ENCODE data around the gene SLC9A4.
A peak's percentile ranks its signal among the peaks of the same experiment; 100 is the strongest.

The SLC9A4 gene

GRCh38 chr2:102499558-102499957, 26.5 kb downstream of the SLC9A4 start:
- no peak for DNase-seq (ENCODE audit: low spot score)

GRCh38 chr2:102502576-102502975, 29.6 kb downstream of the SLC9A4 start:
- no peak for DNase-seq (ENCODE audit: low spot score)

GRCh38 chr2:102504833-102505232, 31.8 kb downstream of the SLC9A4 start:
- no peak for DNase-seq (ENCODE audit: low spot score)

GRCh38 chr2:102505290-102505689, 32.3 kb downstream of the SLC9A4 start:
- DNase-seq (ENCODE audit: low spot score) = no peak

DNA sequence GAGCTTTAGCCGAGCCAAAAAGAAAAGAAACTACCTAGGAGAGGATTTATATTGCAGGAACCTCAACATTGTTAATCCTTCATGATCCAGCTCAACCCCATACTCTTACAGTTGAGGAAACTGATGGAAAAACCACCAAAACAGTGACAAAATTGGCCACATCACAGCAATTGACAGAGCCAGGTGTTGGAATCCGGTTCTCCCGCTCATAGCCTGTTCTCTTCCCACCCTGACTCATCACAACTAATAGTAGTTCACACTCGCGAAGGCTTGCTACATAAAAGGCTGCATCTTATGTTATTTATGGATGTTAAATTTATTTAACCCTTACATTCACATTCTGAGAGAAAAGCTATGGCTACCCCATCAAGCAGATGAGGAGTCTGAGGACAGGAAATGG, 33.7 kb downstream of the SLC9A4 start:
- no peak for DNase-seq (ENCODE audit: low spot score)

DNA sequence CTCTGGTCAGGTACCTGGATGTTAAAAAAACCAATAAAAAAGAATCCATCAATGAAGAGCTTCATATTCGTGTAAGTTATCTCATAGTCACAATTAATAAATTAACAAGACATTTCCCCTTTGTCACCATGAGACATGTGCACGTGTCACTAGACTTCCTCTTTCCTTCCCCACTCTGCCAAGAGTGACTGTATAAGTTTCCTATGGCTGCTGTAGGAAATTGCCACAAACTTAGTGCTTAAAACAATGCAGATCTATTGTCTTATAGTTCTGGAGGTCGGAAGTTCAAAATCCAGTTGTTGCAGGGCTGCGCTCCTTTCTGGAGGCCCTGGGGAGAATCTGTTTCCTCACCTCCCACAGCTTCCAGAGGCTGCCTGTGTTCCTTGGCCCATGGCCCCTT, 35.8 kb downstream of the SLC9A4 start:
- DNase-seq (ENCODE audit: low spot score) = no peak

DNA sequence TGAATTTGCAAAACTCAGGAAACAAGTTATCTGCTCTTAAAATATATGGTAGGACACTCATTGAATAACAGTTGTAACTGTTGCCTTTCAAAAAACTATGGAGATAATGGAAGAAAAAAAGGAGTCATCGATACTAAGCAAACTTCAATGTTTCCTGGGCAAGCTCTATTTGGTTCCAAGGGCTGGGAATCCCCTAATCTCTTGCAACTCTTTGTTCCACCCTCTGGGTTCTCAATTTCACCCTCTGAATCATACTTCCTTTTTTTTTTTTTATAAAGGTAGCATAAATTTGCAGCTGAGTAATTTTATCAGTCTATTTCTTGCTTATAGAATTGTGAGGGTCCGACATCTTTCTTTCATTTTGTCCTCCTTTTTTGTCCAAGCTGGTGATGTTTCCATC, 36.7 kb downstream of the SLC9A4 start:
- no peak for DNase-seq (ENCODE audit: low spot score)

- DNase-seq (ENCODE audit: low spot score) = no peak
These were observed 38.0 kb downstream of the SLC9A4 start for GRCh38 chr2:102510791-102511575.

DNA sequence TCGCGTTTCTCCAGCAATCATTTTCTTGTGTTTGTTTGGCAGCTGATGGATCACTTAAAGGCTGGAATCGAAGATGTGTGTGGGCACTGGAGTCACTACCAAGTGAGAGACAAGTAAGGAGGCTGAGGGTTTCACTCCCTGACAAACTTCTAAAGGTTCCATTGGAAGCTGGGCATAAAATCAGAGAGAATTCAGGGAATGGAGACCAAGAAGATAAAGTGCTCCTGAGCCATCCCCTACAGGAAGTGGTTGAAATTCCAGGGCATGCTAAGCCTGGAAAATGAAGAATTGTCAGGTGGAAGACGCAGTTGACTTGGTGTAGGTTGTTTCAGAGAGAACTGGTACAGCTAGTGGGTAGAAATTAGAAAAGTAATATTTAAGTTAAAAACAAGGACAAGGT, 39.1 kb downstream of the SLC9A4 start:
- no peak for DNase-seq (ENCODE audit: low spot score)

DNA sequence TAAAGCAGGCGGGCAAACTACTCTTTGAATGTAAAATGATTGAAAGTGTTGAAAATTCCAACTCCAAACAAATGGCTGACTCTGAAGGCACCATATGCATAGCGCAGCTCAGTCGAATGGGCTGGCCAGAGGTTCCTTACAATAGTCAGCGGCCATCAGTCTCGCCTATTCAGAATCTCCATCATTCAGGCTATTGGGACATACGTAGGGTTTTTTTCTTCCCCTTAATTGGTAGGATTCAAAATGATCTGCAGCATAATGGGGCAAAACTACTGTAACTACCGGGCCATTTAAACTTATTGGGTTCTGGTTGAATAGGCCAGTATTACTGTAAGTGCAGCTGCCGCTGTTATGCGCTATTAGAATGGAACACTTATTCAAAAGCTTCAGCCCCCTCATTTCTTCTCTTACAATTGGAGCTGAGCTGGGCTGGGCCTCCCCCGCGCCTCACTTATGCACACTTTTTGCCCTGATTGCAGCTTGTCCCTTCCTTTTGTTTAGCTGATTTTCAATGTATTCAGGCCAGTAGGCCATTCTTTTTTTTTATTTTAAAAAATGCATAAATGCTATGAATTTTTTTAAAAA, 40.4 kb downstream of the SLC9A4 start:
- no peak for DNase-seq (ENCODE audit: low spot score)

GRCh38 chr2:102514061-102514785, 41.2 kb downstream of the SLC9A4 start:
- DNase-seq (ENCODE audit: low spot score) = peak; percentile 91

DNA sequence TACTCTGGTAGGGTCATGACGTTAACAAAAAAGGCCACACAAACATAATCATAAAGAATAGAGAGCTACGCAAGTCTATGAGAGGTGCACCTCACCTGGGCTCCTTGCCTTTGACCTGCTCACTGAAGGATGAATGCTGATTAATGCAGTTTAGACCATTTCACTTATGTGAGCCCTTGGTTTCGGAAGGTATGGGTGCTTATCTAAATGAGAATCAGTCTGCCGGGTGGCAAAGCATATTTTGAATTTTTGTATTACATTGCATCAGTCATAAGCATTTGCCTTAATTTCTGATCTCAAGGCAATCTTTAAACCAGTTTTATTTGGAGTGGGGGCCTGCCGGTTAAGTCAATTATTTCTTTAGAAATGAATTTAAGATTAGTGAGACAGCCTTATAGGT, 42.8 kb downstream of the SLC9A4 start:
- DNase-seq (ENCODE audit: low spot score) = no peak

GRCh38 chr2:102518170-102518569, 45.1 kb downstream of the SLC9A4 start:
- no peak for DNase-seq (ENCODE audit: low spot score)

- DNase-seq (ENCODE audit: low spot score) = peak; percentile 15
These were observed 47.0 kb downstream of the SLC9A4 start for GRCh38 chr2:102520009-102520408.

- no peak for DNase-seq (ENCODE audit: low spot score)
These were observed 47.8 kb downstream of the SLC9A4 start for GRCh38 chr2:102520801-102521200.

DNA sequence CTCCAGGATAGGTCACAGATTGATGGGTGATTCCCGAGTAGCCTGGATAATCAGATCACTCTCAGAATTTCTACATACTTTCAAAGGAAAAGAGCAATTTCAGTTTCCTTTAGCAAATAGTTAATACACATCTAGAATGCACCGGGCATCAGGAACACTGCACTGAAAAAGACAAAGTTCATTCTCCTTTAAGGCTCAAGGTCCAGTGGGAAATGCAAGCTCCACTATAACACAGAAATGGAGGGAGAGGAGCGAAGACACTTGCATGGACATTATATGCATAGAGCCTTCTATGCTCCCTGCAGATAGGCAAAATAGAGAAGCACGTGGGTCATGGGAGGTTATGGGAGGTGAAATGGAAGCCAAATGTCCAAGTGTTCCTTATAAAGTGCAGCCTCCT, 49.1 kb downstream of the SLC9A4 start:
- no peak for DNase-seq (ENCODE audit: low spot score)

DNA sequence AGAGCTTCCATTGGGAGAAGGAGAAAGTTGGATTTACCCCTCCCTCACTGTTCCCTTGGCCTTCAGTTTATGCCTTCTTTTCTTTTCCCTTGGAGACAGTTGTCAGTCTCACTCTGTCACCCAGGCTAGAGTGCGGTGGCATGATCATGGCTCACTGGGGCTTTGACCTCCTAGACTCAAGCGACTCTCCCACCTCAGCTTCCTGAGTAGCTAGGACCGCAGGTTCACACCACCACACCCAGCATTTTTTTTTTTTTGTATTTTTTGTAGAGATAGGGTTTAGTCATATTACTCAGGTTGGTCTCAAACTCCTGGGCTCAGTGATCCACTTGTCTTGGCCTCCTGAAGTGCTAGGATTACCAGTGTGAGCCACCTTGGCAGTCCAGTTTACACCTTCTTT, 49.9 kb downstream of the SLC9A4 start:
- no peak for DNase-seq (ENCODE audit: low spot score)

DNA sequence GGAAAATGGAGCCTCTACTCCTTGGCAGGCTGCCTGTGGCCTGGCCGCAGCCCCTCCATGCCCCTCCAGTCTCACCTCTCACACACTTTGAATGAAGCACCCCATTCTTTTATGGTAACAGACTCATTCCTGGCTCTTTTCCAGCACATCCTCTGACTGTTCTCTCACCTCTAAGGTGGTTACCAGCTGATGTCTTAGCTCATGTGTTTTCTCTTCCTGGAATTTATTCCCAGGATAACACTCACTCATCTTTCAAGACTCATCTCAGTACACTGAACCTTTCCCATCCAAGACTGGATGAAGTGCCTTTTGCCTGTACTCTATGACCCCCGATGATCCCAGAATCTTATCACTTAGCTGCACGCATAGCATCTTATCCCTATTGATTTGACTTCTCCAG, 50.6 kb downstream of the SLC9A4 start:
- DNase-seq (ENCODE audit: low spot score) = no peak

DNA sequence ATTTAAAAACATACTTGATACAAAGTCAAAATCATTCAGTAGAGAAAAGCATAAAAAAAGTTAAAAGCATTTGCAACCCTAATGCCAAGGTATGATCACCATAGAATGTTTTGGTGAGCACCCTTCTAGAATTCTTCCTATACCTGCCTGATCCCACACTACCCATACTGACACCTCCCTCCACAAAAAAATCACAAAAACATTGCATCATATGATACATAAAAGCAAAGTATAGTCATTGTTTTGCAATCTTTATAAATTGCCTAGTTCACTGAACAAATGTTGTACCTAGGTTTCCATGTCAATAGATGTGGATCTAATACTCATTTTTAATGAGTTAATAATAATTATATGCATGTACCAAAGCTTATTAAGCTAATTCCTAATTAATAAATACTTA, 54.1 kb downstream of the SLC9A4 start:
- DNase-seq (ENCODE audit: low spot score) = no peak

GRCh38 chr2:102538491-102538890, 65.5 kb downstream of the SLC9A4 start:
- no peak for DNase-seq (ENCODE audit: low spot score)

DNA sequence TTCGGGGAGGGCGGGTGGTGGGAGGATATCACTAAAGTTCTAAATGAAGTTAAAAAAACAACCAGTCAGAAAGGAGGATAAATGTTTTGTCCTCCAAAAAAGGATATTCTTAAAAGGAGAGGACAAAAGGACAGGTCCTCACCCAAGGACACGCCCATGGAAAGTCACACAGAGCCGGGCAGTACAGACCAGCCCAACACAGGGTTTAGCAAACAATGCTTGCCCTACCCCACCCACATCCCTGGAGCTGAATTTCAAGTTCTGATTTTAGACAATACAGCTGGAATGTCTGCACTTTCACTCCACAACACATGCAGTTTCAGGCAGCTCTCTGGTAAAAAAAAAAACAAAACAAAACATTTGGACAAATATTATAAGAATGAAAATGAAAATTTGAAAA, 67.9 kb downstream of the SLC9A4 start:
- no peak for DNase-seq (ENCODE audit: low spot score)

- DNase-seq (ENCODE audit: low spot score) = no peak
These were observed 71.2 kb downstream of the SLC9A4 start for GRCh38 chr2:102544182-102544581.

GRCh38 chr2:102547462-102547861, 74.4 kb downstream of the SLC9A4 start:
- no peak for DNase-seq (ENCODE audit: low spot score)
